ENCODE measurements around the gene DCHS2. TPM values are rescaled to one million over a fixed set of nuclear protein-coding genes. Genes with fewer than 3 reads are reported as not detected.

DCHS2 gene
- total RNA-seq, 2 experiments from 2014 or later, result not detected

DNA sequence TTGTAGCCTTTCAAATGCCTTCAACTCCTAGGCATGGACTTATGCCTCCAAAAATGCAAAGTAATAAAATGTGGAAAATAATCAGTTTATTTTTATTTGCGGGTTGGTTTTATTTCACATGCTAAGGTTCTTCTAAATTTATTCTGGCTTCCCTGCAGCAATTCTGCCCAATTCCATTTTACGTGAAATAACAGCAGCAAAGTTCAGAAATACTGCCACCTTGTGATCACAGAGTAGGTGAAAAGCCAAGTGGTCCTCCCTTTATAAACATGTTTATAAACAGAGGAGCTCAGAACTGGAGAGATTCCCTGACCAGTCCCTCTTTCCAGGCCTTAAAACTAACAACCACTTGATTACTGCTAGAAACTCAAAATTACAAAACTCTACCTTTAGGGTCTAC, 14.7 kb upstream of the DCHS2 start:
- H3K9me3 Mint-ChIP-seq, result no peaks in the 10 kb centered on the region
- no peaks in the 10 kb centered on the region for H3K36me3 Mint-ChIP-seq (ENCODE audit: low read depth)
- DNase-seq, result no peak
- H3K4me1 Mint-ChIP-seq, result no peaks in the 10 kb centered on the region
- no peak overlapping the region for H3K27ac Mint-ChIP-seq
- H3K4me3 Mint-ChIP-seq, result no peak overlapping the region
- ChIA-PET POLR2A (no interaction called here), CTCF (no interaction called here)
- peaks cover 39% of the 10 kb centered on the region for H3K27me3 Mint-ChIP-seq

DNA sequence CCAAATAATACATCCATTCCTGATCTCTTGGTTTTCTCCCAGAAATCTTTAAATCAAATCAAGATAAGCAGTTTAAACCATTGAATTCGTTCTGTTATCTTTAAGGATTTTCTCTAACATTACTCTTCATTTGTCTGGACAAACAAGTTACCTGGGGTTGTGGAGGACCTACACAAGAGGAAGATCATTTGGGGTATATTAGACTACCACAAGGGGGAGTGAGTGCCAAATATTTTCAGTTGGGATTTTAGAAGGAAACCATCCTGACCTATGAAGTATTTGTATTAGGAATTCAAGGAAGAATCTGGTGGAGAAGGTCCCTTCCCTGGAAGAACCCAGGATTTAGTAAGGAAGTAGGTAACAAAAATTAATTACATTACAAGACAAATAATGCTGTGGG, 12.0 kb upstream of the DCHS2 start:
- H3K4me3 Mint-ChIP-seq, result no peak overlapping the region
- ChIA-PET CTCF (no interaction called here), POLR2A (interaction anchor here (0.6 kb wide), 1 partner anchor 617 kb away, joined by 3 read pairs; no protein-coding TSS in a partner anchor)
- no peak for DNase-seq
- H3K36me3 Mint-ChIP-seq (ENCODE audit: low read depth), result no peaks in the 10 kb centered on the region
- H3K27ac Mint-ChIP-seq, result no peak overlapping the region
- H3K27me3 Mint-ChIP-seq, result peaks cover 43% of the 10 kb centered on the region
- no peaks in the 10 kb centered on the region for H3K9me3 Mint-ChIP-seq
- no peaks in the 10 kb centered on the region for H3K4me1 Mint-ChIP-seq

GRCh38 chr4:154502111-154502510, 10.5 kb upstream of the DCHS2 start:
- DNase-seq, result no peak
- Mint-ChIP-seq H3K27ac (no peak overlapping the region), H3K27me3 (peaks cover 45% of the 10 kb centered on the region), H3K9me3 (no peaks in the 10 kb centered on the region), H3K4me3 (no peak overlapping the region), H3K4me1 (no peaks in the 10 kb centered on the region), H3K36me3 (ENCODE audit: low read depth) (no peaks in the 10 kb centered on the region)
- POLR2A ChIA-PET, result no interaction called here
- CTCF ChIA-PET, result no interaction called here

DNA sequence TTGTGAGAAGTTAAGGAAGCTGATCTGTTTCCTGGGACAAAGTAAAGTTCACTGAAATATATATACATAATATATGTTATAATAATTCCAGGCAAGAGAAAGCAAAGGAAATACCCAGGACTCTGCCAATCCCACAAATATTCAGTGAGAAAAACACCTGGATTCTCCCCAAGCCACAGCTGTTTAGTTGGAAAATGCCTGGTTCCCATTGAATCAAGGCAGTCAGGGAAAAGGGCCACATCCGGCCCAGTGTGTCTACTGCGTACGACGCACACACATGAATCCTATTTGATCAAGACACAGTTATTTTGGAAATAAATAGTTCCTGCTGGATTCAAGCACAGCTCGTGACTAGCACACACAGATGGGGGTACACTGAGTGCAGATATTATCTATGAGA, 6.3 kb upstream of the DCHS2 start:
- Mint-ChIP-seq H3K36me3 (ENCODE audit: low read depth) (no peaks in the 10 kb centered on the region), H3K4me3 (no peak overlapping the region), H3K9me3 (no peaks in the 10 kb centered on the region), H3K4me1 (no peaks in the 10 kb centered on the region), H3K27ac (no peak overlapping the region), H3K27me3 (peaks cover 52% of the 10 kb centered on the region)
- ChIA-PET POLR2A (no interaction called here), CTCF (no interaction called here)
- DNase-seq, result no peak

DNA sequence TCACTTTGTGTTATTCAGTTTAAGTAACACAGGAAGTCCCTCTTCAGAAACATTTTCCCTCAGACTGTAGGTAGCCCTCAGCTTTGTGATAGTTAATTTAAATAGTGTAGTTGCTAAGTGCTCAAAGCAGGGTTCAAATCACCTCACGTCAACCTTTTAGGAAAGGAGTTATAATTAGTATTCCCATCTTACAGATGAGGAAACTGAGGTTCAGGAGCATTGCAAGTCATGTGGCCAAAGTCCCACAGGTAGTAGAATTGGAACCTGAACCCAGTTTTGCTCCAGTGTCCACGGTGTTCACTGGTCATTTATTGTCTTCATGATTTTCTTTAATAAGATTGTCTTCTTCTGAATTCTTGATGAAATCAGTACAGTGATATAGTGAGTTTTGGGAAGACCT, 4.3 kb upstream of the DCHS2 start:
- Mint-ChIP-seq H3K9me3 (no peaks in the 10 kb centered on the region), H3K36me3 (ENCODE audit: low read depth) (no peaks in the 10 kb centered on the region), H3K4me3 (no peak overlapping the region), H3K27ac (no peak overlapping the region), H3K27me3 (peaks cover 63% of the 10 kb centered on the region), H3K4me1 (peaks cover 12% of the 10 kb centered on the region)
- ChIA-PET CTCF (interaction anchor here (0.6 to 0.7 kb wide), 2 partner anchors 31 to 731 kb away, joined by 4 read pairs; no protein-coding TSS in a partner anchor), POLR2A (no interaction called here)
- no peak for DNase-seq

- CTCF ChIA-PET, result no interaction called here
- Mint-ChIP-seq H3K27ac (no peak overlapping the region), H3K4me3 (peak overlapping the region; percentile 61), H3K4me1 (peaks cover 12% of the 10 kb centered on the region), H3K27me3 (peaks cover 81% of the 10 kb centered on the region), H3K36me3 (ENCODE audit: low read depth) (no peaks in the 10 kb centered on the region), H3K9me3 (no peaks in the 10 kb centered on the region)
- no peak for DNase-seq
- POLR2A ChIA-PET, result no interaction called here
Measured at GRCh38 chr4:154492288-154492687, 689 bp upstream of the DCHS2 start.

DNA sequence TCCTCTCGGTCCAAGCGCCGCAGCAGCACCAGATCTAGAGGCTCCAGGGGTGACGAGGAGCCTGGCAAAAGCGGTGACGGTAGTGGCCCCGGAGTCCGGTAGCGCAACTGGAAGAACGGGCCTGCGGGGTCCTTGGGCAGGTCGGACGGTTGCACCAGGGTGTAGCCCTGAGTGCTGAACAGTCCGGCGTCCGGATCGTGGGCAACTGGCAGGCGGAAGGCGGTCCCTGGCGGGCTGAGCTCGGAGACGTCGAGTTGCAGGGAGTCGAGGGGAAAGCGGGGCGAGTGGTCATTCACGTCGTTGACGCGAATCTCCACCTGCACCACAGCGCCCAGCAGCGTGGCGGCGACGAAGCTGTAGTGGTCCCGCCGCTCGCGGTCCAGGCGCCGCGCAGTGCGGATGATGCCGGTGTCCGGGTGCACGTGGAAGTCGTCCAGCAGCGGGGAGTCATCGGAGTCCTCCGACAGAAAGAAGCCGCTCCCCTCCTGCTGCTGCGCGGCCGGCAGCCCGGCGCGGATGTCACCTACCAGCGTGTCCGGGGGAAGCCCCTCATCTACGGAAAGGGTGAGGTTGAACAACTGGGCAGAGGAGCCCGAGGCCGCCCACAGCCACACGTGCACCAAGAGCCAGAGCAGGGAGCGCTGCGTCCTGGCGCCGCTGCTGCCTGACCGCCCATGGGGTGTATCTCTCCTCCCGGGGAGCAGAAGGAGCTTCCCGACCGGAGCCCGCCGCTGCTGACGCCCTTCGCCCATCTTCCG, 837 bp downstream of the DCHS2 start:
- peaks cover 76% of the 10 kb centered on the region for H3K27me3 Mint-ChIP-seq
- no peaks in the 10 kb centered on the region for H3K36me3 Mint-ChIP-seq (ENCODE audit: low read depth)
- no peaks in the 10 kb centered on the region for H3K9me3 Mint-ChIP-seq
- H3K4me1 Mint-ChIP-seq, result peaks cover 12% of the 10 kb centered on the region
- ChIA-PET CTCF (no interaction called here), POLR2A (no interaction called here)
- H3K27ac Mint-ChIP-seq, result no peak overlapping the region
- peak overlapping the region; percentile 61 for H3K4me3 Mint-ChIP-seq
- DNase-seq, result no peak

GRCh38 chr4:154490234-154490582, 1.4 kb downstream of the DCHS2 start:
- ChIA-PET POLR2A (no interaction called here), CTCF (no interaction called here)
- Mint-ChIP-seq H3K36me3 (ENCODE audit: low read depth) (no peaks in the 10 kb centered on the region), H3K27me3 (peaks cover 74% of the 10 kb centered on the region), H3K4me1 (peaks cover 12% of the 10 kb centered on the region), H3K27ac (no peak overlapping the region), H3K4me3 (peak overlapping the region; percentile 56), H3K9me3 (no peaks in the 10 kb centered on the region)
- DNase-seq, result no peak

- peaks cover 72% of the 10 kb centered on the region for H3K27me3 Mint-ChIP-seq
- no peaks in the 10 kb centered on the region for H3K36me3 Mint-ChIP-seq (ENCODE audit: low read depth)
- H3K27ac Mint-ChIP-seq, result no peak overlapping the region
- ChIA-PET CTCF (no interaction called here), POLR2A (no interaction called here)
- H3K4me3 Mint-ChIP-seq, result no peak overlapping the region
- no peaks in the 10 kb centered on the region for H3K9me3 Mint-ChIP-seq
- no peak for DNase-seq
- peaks cover 12% of the 10 kb centered on the region for H3K4me1 Mint-ChIP-seq
Measured at GRCh38 chr4:154489558-154490233, 1.9 kb downstream of the DCHS2 start.

DNA sequence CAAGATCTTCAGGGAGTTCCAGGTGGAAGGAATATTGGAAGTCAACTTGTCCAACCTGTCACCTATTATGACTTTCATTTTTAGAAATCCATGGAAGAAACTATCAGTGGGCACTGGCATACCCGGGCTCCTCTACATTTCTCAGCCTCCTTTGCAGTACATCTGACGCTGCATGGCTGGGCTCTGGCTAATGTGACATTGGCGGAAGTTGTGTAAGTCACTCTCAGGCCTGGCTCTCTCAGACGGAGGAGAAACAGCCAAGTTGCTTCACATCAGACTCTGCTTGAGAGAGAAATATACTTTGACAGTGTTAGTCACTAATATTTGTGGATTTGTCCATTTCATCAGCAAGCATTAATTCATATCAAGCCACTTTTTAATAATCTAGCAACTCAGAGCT, 4.5 kb downstream of the DCHS2 start:
- ChIA-PET POLR2A (no interaction called here), CTCF (no interaction called here)
- no peak overlapping the region for H3K27ac Mint-ChIP-seq
- DNase-seq, result no peak
- peaks cover 7% of the 10 kb centered on the region for H3K4me1 Mint-ChIP-seq
- no peaks in the 10 kb centered on the region for H3K9me3 Mint-ChIP-seq
- H3K4me3 Mint-ChIP-seq, result no peak overlapping the region
- peaks cover 52% of the 10 kb centered on the region for H3K27me3 Mint-ChIP-seq
- no peaks in the 10 kb centered on the region for H3K36me3 Mint-ChIP-seq (ENCODE audit: low read depth)

GRCh38 chr4:154485127-154485773, 6.3 kb downstream of the DCHS2 start:
- CTCF ChIA-PET, result no interaction called here
- Mint-ChIP-seq H3K4me3 (no peak overlapping the region), H3K4me1 (no peaks in the 10 kb centered on the region), H3K9me3 (no peaks in the 10 kb centered on the region), H3K36me3 (ENCODE audit: low read depth) (no peaks in the 10 kb centered on the region), H3K27me3 (peaks cover 35% of the 10 kb centered on the region), H3K27ac (no peak overlapping the region)
- POLR2A ChIA-PET, result no interaction called here
- DNase-seq, result no peak

- CTCF ChIA-PET, result no interaction called here
- no peak for DNase-seq
- no peak overlapping the region for H3K27ac Mint-ChIP-seq
- peaks cover 16% of the 10 kb centered on the region for H3K27me3 Mint-ChIP-seq
- H3K9me3 Mint-ChIP-seq, result no peaks in the 10 kb centered on the region
- POLR2A ChIA-PET, result no interaction called here
- no peaks in the 10 kb centered on the region for H3K4me1 Mint-ChIP-seq
- no peaks in the 10 kb centered on the region for H3K36me3 Mint-ChIP-seq (ENCODE audit: low read depth)
- no peak overlapping the region for H3K4me3 Mint-ChIP-seq
Measured at GRCh38 chr4:154478547-154478946, 13.1 kb downstream of the DCHS2 start.

- H3K27me3 Mint-ChIP-seq, result peaks cover 16% of the 10 kb centered on the region
- ChIA-PET POLR2A (no interaction called here), CTCF (no interaction called here)
- no peaks in the 10 kb centered on the region for H3K9me3 Mint-ChIP-seq
- H3K4me1 Mint-ChIP-seq, result no peaks in the 10 kb centered on the region
- H3K4me3 Mint-ChIP-seq, result no peak overlapping the region
- no peak overlapping the region for H3K27ac Mint-ChIP-seq
- DNase-seq, result no peak
- no peaks in the 10 kb centered on the region for H3K36me3 Mint-ChIP-seq (ENCODE audit: low read depth)
Measured at GRCh38 chr4:154478128-154478527, 13.5 kb downstream of the DCHS2 start.

Data from activated CD4-positive, alpha-beta T cell treated with anti-CD3 and anti-CD28 coated beads, Interleukin-2, amount 10 ng/mL, durations not matched to agents 7 days and 5 days (primary cell).